ENCODE data around the gene RMI1.

GRCh38 chr9:84045481-84046097 lies 65.0 kb downstream of the RMI1 start:
- TF ChIP-seq CTCF (IDR thresholded peaks at IDR 0.05) (no peak), POLR2A (IDR thresholded peaks at IDR 0.05) (no peak)

Measured in Peyer's patch (tissue), 4 donors.